ENCODE data around the gene YBX1. TPM values are rescaled to one million over a fixed set of nuclear protein-coding genes. Genes with fewer than 3 reads are reported as not detected.

Gene YBX1
- total RNA-seq, 1 donor from 2014 or later = 538 TPM

DNA sequence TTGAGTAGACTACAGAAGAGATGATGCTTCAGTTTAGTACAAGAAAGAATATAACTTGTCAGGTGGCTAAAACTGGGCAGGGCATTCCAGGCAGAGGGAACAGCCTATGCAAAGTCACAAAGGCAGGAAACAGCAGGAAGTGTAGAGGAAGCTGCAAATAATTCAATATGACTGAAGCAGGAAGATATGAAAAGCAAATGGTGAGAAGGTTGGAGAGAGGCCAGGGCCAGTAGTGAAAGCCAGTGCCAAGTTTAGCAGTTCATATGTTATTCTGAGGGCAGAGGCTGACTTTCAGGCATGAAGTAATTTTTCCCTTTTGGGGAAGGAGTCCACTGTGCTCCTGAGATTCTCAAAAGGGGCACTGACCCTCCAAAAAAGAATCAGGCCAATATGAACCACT lies 8.0 kb upstream of the YBX1 start:
- no peak for DNase-seq (ENCODE audit: extremely low spot score, unreplicated experiment)
- H3K27ac Mint-ChIP-seq (ENCODE audit: unreplicated experiment) = no peak overlapping the region
- TF ChIP-seq, protein P1, sequence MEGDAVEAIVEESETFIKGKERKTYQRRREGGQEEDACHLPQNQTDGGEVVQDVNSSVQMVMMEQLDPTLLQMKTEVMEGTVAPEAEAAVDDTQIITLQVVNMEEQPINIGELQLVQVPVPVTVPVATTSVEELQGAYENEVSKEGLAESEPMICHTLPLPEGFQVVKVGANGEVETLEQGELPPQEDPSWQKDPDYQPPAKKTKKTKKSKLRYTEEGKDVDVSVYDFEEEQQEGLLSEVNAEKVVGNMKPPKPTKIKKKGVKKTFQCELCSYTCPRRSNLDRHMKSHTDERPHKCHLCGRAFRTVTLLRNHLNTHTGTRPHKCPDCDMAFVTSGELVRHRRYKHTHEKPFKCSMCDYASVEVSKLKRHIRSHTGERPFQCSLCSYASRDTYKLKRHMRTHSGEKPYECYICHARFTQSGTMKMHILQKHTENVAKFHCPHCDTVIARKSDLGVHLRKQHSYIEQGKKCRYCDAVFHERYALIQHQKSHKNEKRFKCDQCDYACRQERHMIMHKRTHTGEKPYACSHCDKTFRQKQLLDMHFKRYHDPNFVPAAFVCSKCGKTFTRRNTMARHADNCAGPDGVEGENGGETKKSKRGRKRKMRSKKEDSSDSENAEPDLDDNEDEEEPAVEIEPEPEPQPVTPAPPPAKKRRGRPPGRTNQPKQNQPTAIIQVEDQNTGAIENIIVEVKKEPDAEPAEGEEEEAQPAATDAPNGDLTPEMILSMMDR (IDR thresholded peaks at IDR 0.05) = no peak
- H3K4me1 Mint-ChIP-seq (ENCODE audit: unreplicated experiment) = no peaks in the 10 kb centered on the region
- no peak overlapping the region for H3K4me3 Mint-ChIP-seq (ENCODE audit: unreplicated experiment)
- no peaks in the 10 kb centered on the region for H3K9me3 Mint-ChIP-seq (ENCODE audit: unreplicated experiment)
- H3K36me3 Mint-ChIP-seq (ENCODE audit: unreplicated experiment) = peaks cover 17% of the 10 kb centered on the region
- H3K27me3 Mint-ChIP-seq (ENCODE audit: unreplicated experiment) = no peaks in the 10 kb centered on the region

DNA sequence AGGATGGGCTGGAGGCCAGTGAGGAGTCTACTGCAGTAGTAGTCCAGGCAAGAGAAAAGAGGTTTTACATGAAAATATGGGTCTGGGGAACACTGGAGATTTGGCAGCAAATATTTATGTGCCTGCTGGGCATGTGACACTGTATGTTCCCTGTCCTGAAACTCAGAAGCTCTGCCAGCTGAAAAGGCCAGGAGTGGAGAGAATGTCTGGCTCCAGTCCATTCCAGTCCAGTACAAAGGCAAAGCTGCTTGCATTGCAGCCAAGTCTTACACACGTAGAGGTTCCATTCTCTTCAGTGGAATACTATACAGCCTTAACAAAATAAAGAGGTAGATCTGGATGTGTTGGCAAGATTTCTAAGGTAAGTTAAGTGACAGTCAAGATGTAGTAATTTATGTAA lies 7.5 kb upstream of the YBX1 start:
- no peaks in the 10 kb centered on the region for H3K9me3 Mint-ChIP-seq (ENCODE audit: unreplicated experiment)

DNA sequence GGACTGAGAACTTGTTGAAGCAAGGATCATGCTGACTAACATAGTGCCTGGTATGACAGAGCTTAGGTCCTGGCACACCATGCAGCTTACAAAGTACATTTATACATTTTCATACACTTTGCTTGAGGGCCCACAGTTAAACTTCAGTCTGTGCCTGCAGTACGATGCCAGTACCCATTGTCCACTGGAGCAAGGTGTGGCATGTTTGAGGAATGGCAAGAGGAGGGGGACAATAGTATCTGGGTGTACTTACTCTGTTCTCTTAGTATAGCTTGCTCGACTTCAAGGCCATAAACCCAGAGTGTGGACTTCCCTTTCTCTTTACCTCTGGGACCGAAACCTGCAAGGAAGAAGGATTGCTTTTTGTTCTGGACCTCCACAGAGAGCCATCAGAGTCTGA lies 6.8 kb upstream of the YBX1 start:
- H3K27ac Mint-ChIP-seq (ENCODE audit: unreplicated experiment) = no peak overlapping the region
- H3K36me3 Mint-ChIP-seq (ENCODE audit: unreplicated experiment) = peaks cover 12% of the 10 kb centered on the region
- H3K4me1 Mint-ChIP-seq (ENCODE audit: unreplicated experiment) = peaks cover 2% of the 10 kb centered on the region
- DNase-seq (ENCODE audit: extremely low spot score, unreplicated experiment) = no peak
- TF ChIP-seq, protein P1 (IDR thresholded peaks at IDR 0.05) = no peak
- H3K4me3 Mint-ChIP-seq (ENCODE audit: unreplicated experiment) = no peak overlapping the region
- H3K9me3 Mint-ChIP-seq (ENCODE audit: unreplicated experiment) = no peaks in the 10 kb centered on the region
- no peaks in the 10 kb centered on the region for H3K27me3 Mint-ChIP-seq (ENCODE audit: unreplicated experiment)

More for the DNA sequence above, 7.5 kb upstream of the YBX1 start:
- Mint-ChIP-seq H3K36me3 (ENCODE audit: unreplicated experiment) (peaks cover 15% of the 10 kb centered on the region), H3K4me1 (ENCODE audit: unreplicated experiment) (no peaks in the 10 kb centered on the region), H3K27ac (ENCODE audit: unreplicated experiment) (no peak overlapping the region), H3K27me3 (ENCODE audit: unreplicated experiment) (no peaks in the 10 kb centered on the region), H3K4me3 (ENCODE audit: unreplicated experiment) (no peak overlapping the region)
- TF ChIP-seq, protein P1 (IDR thresholded peaks at IDR 0.05) = no peak
- no peak for DNase-seq (ENCODE audit: extremely low spot score, unreplicated experiment)

DNA sequence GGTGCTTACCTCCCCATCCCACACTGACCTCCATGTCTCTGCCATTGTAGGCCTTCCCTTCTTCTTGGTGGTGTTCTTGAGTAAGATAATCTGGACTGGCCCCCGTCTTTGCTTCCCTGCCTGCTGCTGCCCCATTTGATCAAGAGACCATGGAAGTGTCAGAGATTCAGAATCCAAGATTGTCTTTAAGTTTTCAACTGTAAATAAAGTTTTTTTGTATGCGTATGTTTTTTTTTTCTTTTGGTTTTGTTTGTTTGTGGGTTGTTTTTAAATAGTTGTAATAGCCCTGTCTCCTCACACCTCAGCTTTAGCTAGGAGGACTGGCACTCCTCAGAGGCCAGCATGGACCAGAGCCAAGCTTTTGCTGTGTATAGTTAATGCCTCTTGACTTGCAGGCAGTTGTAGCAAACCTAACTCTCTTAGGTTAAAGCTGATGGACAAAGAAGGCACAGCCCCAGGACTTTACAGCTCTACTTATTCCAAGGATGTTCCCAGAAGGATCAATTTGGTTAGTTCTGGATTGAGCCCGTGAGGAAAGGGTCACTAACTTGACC lies 5.6 kb upstream of the YBX1 start:
- Mint-ChIP-seq H3K4me1 (ENCODE audit: unreplicated experiment) (peaks cover 11% of the 10 kb centered on the region), H3K4me3 (ENCODE audit: unreplicated experiment) (no peak overlapping the region), H3K27me3 (ENCODE audit: unreplicated experiment) (no peaks in the 10 kb centered on the region), H3K27ac (ENCODE audit: unreplicated experiment) (no peak overlapping the region), H3K36me3 (ENCODE audit: unreplicated experiment) (peaks cover 9% of the 10 kb centered on the region), H3K9me3 (ENCODE audit: unreplicated experiment) (no peaks in the 10 kb centered on the region)
- TF ChIP-seq, protein P1 (IDR thresholded peaks at IDR 0.05) = no peak
- no peak for DNase-seq (ENCODE audit: extremely low spot score, unreplicated experiment)

DNA sequence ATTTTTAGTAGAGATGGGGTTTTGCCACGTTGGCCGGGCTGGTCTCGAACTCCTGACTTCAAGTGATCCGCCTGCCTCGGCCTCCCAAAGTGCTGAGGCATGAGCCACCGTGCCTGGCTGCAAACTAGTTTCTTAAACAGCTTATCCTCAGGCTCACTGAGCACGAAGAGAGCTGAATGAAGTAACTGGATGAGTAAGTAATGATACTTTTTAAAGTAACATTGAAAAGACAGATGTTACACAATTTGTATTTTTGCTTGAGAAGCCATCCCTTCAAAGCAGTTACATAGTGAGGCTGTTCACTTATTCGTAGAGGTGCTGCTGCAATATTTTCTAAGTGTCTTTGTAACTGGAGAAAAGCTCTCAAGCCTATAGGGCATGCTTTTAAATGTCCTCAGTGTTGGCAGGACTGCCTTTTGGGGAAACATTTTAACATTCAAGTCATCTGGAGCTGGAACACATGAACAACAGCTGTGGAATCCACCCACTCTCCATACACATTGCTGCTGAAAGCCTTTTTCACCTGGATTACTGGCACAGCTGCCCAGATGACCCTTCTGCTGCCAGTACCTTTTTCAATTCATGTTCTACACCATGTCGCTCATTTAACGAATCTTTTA lies 2.7 kb upstream of the YBX1 start:
- DNase-seq (ENCODE audit: extremely low spot score, unreplicated experiment) = no peak
- no peak overlapping the region for H3K4me3 Mint-ChIP-seq (ENCODE audit: unreplicated experiment)
- no peak overlapping the region for H3K27ac Mint-ChIP-seq (ENCODE audit: unreplicated experiment)
- H3K36me3 Mint-ChIP-seq (ENCODE audit: unreplicated experiment) = peaks cover 6% of the 10 kb centered on the region
- peaks cover 22% of the 10 kb centered on the region for H3K4me1 Mint-ChIP-seq (ENCODE audit: unreplicated experiment)
- no peaks in the 10 kb centered on the region for H3K9me3 Mint-ChIP-seq (ENCODE audit: unreplicated experiment)
- TF ChIP-seq, protein P1 (IDR thresholded peaks at IDR 0.05) = no peak
- no peaks in the 10 kb centered on the region for H3K27me3 Mint-ChIP-seq (ENCODE audit: unreplicated experiment)
